GM19463 (cell line): ENCODE measurements around the gene CEP70.
"Not testable (repeated sequence)": the region's sequence is repeated elsewhere in the genome, so short reads cannot be mapped to it uniquely, and the experiment has no call there.

Experiments
- ATAC-seq: cut with Tn5 transposase; IDR thresholded peaks from one replicate; pipeline ENCODE4 v1.9.1; 2021; ENCODE audit warnings: mild to moderate bottlenecking, moderate library complexity; ENCODE audit not compliant: unreplicated experiment

The CEP70 gene

DNA sequence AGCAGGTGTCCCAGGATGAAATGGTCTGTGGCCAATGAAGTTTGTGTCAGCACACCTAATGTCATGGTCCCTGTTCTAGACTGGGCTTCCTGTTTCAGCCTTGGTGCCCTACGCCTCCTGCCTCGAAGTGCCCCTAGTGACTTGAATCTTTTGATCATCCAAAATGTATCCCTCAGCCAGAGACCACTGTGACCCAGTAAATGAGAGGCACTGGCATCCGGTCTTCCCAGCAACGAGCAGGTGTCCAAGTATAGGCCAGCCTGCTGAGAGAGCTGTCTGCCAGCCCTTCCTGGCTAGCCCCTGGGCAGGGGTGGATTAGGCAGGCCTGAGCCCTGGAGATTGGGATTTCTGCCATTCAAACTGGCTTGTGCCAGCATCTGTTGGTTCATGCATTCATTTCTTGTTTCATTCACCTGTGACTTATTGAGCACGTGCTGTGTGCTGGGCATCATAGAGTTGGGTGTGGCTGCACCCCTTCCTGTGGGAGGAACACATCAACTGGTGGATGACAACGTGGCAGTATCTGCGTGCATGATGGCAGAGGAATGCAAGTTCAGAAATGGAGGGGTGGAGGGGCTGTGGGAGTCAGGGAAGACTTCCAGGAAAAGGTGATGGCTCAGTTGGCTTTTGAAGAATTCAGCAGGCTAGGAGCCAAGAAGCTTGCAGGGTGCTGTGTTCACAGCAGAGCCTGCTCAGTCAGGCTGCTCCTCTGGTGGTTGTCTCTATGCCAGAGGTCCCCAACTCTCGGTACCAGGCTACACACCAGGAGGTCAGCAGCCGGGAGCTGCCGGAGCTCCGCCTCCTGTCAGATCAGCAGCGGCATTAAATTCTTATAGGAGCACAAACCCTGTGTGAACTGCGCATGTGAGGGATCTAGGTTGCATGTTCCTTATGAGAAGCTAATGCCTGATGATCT lies 138.0 kb downstream of the CEP70 start:
- no peak for ATAC-seq

- ATAC-seq = not testable (repeated sequence)
Observed at GRCh38 chr3:138453940-138454339, 140.1 kb downstream of the CEP70 start.

GRCh38 chr3:138452436-138452835 lies 141.6 kb downstream of the CEP70 start:
- no peak for ATAC-seq

GRCh38 chr3:138451595-138452162 lies 142.4 kb downstream of the CEP70 start:
- ATAC-seq = no peak

DNA sequence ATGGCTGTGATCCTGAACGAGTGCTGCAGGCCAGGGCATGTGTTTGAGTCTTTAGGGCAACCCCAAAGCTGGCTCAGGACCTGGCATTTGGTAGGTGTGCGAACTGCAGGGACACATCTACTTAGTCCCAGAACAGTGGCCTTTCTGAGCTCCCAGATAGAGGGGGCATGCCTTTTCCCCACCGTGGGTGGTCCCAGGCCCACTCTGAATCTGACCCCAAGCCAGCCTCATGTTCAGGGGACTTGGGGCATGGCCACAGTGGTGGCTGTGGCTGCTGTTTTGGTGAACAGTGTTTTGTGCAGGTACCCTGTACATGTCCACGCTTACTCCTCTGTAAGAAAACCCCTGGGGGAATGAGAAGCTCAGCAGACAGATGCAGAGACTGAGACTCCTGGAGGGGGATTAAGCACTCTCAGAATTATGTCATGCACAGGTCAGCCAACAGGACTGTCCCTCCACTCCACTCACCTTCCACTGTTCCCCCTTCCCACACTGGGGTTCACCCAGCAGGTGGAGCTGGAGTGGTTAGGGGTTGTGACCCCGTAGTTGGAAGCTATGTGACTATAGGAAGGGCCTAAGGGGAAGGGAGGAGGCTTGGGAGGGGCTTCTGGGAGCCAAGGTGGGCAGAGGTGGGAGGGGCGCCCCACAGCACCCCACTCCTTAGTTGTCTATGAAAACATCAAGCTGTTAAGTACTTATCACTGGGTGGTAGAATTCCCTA lies 143.2 kb downstream of the CEP70 start:
- no peak for ATAC-seq

DNA sequence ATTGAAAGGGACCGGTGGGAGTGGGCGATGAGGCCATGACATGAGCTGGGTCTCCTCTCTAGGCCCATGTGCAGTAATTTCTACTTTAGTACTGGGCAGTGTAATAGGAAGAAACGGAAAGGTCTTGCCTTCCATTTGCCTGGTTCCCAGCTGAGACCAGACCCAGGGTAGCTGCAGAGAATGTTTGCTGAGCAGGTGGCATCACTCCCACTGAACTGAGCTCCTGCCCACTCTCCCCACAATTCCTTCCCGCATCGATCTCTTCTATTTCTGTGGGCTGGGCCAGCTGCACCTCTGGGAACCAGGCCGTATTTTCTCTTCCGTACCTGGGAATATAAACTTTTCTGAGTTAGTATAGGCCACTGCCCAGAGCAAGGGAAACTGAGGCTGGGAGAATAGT lies 143.9 kb downstream of the CEP70 start:
- no peak for ATAC-seq

GRCh38 chr3:138449490-138449889 lies 144.6 kb downstream of the CEP70 start:
- ATAC-seq = no peak

- ATAC-seq = no peak
Observed at GRCh38 chr3:138448631-138449030, 145.4 kb downstream of the CEP70 start.

GRCh38 chr3:138445654-138446053 lies 148.4 kb downstream of the CEP70 start:
- no peak for ATAC-seq

DNA sequence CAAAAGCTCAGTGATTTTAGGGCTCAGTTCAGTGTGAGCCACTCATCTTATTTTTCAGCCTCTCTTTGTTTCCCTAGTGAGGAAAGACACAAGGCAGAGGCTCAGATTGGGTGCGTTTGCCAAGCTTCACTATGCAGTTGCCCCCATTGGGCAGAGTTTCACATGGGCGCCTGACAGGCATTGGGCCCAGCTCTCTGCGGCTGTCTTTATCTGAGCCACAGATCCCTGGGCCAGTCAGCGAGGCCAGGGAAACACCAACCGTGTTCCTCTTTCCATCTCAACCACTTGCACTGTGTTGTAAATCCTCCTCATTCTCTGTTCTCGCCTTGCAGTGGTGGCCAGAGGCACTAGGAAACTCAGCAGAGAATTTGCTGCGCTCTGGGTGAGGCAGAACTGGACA lies 148.8 kb downstream of the CEP70 start:
- ATAC-seq = no peak
